Activated CD4-positive, CD25-positive, alpha-beta regulatory T cell treated with anti-CD3 and anti-CD28 coated beads, Interleukin-2, amount 50 U/mL, for 24 hours (primary cell): Measurements from ENCODE around the gene CCL27.
A peak's percentile ranks its signal among the peaks of the same experiment; 100 is the strongest.
"Not testable (repeated sequence)": the region's sequence is repeated elsewhere in the genome, so short reads cannot be mapped to it uniquely, and the experiment has no call there.

Source experiments
- ATAC-seq, 2 donors: fragments of 150-1000 bp; cut with Tn5 transposase; one replicate each; pipeline ENCODE4 v1.10.0; 2021; ENCODE audit warnings: mild to moderate bottlenecking in 1 of 2, moderate library complexity in 1 of 2

Gene CCL27

GRCh38 chr9:34648673-34649072 lies 13.8 kb downstream of the CCL27 start:
- ATAC-seq = no peak

GRCh38 chr9:34647651-34648050 lies 14.8 kb downstream of the CCL27 start:
- ATAC-seq = no peak

- ATAC-seq = no peak
These were observed 15.4 kb downstream of the CCL27 start for GRCh38 chr9:34647084-34647403.

GRCh38 chr9:34646211-34647083 lies 16.0 kb downstream of the CCL27 start, which contains the start of gene GALT:
TSS of gene GALT (plus strand) at chr9:34646675. CDS start at chr9:34646705, 30 bp downstream.
- ATAC-seq = peak; percentile 89

- ATAC-seq = no peak
These were observed 17.6 kb downstream of the CCL27 start for GRCh38 chr9:34644766-34645314.

GRCh38 chr9:34642679-34643078 lies 19.8 kb downstream of the CCL27 start:
- no peak for ATAC-seq

- ATAC-seq = not testable (repeated sequence)
These were observed 23.1 kb downstream of the CCL27 start for GRCh38 chr9:34639322-34639721.

GRCh38 chr9:34638138-34638445 lies 24.4 kb downstream of the CCL27 start:
- ATAC-seq = no peak

- peak; percentile 89 to 92 for ATAC-seq
These were observed 24.9 kb downstream of the CCL27 start, which contains the start of gene SIGMAR1 for GRCh38 chr9:34637356-34638137. TSS of gene SIGMAR1 (minus strand) at chr9:34637787. CDS start at chr9:34637697, 90 bp downstream.

- peak; percentile 2 to 7 for ATAC-seq
These were observed 25.6 kb downstream of the CCL27 start for GRCh38 chr9:34636791-34637355.

GRCh38 chr9:34635556-34635955 lies 26.9 kb downstream of the CCL27 start:
- ATAC-seq = no peak

- ATAC-seq = no peak
These were observed 27.8 kb downstream of the CCL27 start for GRCh38 chr9:34634551-34635248.

GRCh38 chr9:34633851-34634550 lies 28.5 kb downstream of the CCL27 start:
- peak in 1 of 2 donors; percentile 21 for ATAC-seq

GRCh38 chr9:34633166-34633565 lies 29.3 kb downstream of the CCL27 start:
- ATAC-seq = no peak

- ATAC-seq = no peak
These were observed 31.9 kb downstream of the CCL27 start for GRCh38 chr9:34630402-34631154.

GRCh38 chr9:34629491-34629808 lies 33.0 kb downstream of the CCL27 start:
- no peak for ATAC-seq

GRCh38 chr9:34628656-34629490 lies 33.6 kb downstream of the CCL27 start, which contains the start of gene ARID3C:
TSS of gene ARID3C (minus strand) at chr9:34629066. CDS start at chr9:34628014, 1,052 bp downstream.
- peak; percentile 79 to 85 for ATAC-seq

- ATAC-seq = no peak
These were observed 34.5 kb downstream of the CCL27 start for GRCh38 chr9:34627716-34628655.

GRCh38 chr9:34625186-34625486 lies 37.3 kb downstream of the CCL27 start:
- ATAC-seq = no peak
